Tibial nerve (tissue), 4 donors: ENCODE results near the gene DTNB. TPM values are rescaled to one million over a fixed set of nuclear protein-coding genes. Genes with fewer than 3 reads are reported as not detected.

ENCODE experiments used
- DNase-seq, 2 donors: peaks; one replicate each; pipeline ENCODE4 v3.0.0-alpha.2; 2019; ENCODE audit warnings: low spot score in 2 of 2
- H3K27ac ChIP-seq, 4 donors: fragments of 200-600 bp; sonication (generic) in 3 of 4; one replicate each; pipeline ENCODE4 v1.5.1; 2017 to 2019; ENCODE audit warnings: mild to moderate bottlenecking in 1 of 4
- H3K27me3 ChIP-seq, 2 donors: fragments of 200-600 bp; sonication (generic) in 1 of 2; one replicate each; pipeline versions ENCODE4 v1.5.1 to v1.6.0; 2017 to 2019
- H3K36me3 ChIP-seq, 3 donors: fragments of 200-600 bp; sonication (generic); one replicate each; pipeline ENCODE4 v1.5.1; 2018 to 2019
- H3K4me1 ChIP-seq, 4 donors: fragments of 200-600 bp; sonication (generic) in 3 of 4; one replicate each; pipeline ENCODE4 v1.5.1; 2017 to 2019
- H3K4me3 ChIP-seq, 4 donors: fragments of 200-600 bp; sonication (generic) in 3 of 4; one replicate each; pipeline ENCODE4 v1.5.1; 2017 to 2019; ENCODE audit warnings: mild to moderate bottlenecking in 1 of 4, moderate library complexity in 1 of 4
- H3K9me3 ChIP-seq, 4 donors: fragments of 200-600 bp; sonication (generic) in 3 of 4; one replicate each; pipeline ENCODE4 v1.5.1; 2017 to 2019
- EP300 ChIP-seq, 2 donors: sonication (generic); formaldehyde crosslinking; IDR thresholded peaks; one replicate each; pipeline ENCODE4 v1.6.1; 2017; ENCODE audit warnings: antibody characterized with exemption in 2 of 2, mild to moderate bottlenecking in 1 of 2
- POLR2A ChIP-seq, 2 donors: fragments of 450-650 bp; IDR thresholded peaks; one replicate each; pipeline ENCODE4 v1.6.1; 2017; ENCODE audit warnings: antibody characterized with exemption in 2 of 2, mild to moderate bottlenecking in 2 of 2, moderate library complexity in 2 of 2
- WGBS, 2 donors: methylation state at CpG; one replicate each; pipeline ENCODE4 v1.1.5; 2018; 5-methylcytosine and 5-hydroxymethylcytosine counted together
- total RNA-seq, 4 donors: library from RNA; depleted of rRNA; stranded (reverse); fragments of >200 nt; gene quantifications; one replicate each; pipeline ENCODE4 v1.1.0, GENCODE V29; 2016
- TF ChIP-seq, protein P1 (sequence below), 5 experiments: fragments of 200-600 bp in 3 of 5; fragments of 450-650 bp in 2 of 5; sonication (generic) in 3 of 5; IDR thresholded peaks; one replicate each; pipeline ENCODE4 v1.5.1; 2016 to 2019; ENCODE audit warnings: antibody characterized with exemption in 5 of 5, mild to moderate bottlenecking in 3 of 5, moderate library complexity in 2 of 5

Gene DTNB
- total RNA-seq, 4 donors from 2014 or later = 9.4 to 18.6 (median 13.1) TPM

DNA sequence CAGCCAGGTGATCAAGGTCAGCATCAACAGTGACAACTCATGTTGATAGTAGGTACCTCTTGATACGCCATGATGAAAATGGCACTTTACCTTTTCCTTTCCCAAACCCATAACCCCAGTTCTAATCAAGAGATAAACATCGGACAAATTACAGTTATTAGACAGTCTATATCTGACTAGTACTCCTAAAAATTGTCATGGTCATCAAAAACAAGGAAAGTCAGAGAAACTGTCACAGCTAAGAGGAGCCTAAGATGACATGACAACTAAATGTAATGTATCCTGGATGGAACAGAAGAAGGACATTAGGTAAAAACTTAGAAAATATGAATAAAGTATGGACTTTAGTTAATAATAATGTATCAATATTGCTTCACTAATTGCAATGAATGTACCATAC is 234.6 kb downstream of the DTNB start:
- no peaks in the 10 kb centered on the region for H3K4me1 ChIP-seq
- WGBS, 2 donors = 93 to 98% methylated on average over 2 of the region's 2 CpGs
- TF ChIP-seq, protein P1, sequence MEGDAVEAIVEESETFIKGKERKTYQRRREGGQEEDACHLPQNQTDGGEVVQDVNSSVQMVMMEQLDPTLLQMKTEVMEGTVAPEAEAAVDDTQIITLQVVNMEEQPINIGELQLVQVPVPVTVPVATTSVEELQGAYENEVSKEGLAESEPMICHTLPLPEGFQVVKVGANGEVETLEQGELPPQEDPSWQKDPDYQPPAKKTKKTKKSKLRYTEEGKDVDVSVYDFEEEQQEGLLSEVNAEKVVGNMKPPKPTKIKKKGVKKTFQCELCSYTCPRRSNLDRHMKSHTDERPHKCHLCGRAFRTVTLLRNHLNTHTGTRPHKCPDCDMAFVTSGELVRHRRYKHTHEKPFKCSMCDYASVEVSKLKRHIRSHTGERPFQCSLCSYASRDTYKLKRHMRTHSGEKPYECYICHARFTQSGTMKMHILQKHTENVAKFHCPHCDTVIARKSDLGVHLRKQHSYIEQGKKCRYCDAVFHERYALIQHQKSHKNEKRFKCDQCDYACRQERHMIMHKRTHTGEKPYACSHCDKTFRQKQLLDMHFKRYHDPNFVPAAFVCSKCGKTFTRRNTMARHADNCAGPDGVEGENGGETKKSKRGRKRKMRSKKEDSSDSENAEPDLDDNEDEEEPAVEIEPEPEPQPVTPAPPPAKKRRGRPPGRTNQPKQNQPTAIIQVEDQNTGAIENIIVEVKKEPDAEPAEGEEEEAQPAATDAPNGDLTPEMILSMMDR (IDR thresholded peaks at IDR 0.05) = no peak
- no peak for TF ChIP-seq POLR2A (IDR thresholded peaks at IDR 0.05)
- no peak for TF ChIP-seq EP300 (IDR thresholded peaks at IDR 0.05)

DNA sequence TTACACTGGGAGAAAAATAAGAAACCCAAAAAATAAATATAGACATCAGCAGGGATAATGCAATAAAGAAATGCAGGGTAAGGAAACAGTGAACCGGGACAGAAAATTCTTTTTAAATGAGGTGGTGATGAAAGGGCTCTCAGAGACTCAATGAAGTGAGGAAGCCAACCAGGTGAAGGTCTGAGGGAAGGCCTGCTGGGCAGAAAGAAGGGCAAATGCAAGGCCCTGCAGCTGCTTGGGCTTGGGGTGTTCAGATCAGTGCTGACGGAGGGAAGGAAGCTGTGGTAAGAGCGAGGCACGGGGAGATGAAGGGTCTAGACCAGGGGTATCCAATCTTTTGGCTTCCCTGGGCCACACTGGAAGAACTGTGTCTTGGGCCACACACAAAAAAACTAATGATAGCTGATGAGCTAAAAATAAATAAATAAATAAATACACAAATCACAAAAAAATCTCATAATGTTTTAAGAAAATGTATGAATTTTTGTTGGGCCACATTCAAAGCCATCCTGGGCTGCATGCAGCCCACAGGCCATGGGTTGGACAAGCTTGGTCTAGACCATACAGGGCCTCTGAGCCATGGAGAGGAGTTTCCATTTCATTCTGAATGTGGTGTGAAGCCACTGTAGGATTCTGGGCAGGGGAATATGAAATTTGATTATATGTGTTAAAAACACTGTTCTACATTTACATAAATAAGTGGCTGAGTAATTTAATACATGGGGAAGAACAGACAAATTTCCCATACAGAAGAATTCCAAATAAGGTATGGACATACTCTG is 235.3 kb downstream of the DTNB start:
- TF ChIP-seq EP300 (IDR thresholded peaks at IDR 0.05) (no peak), POLR2A (IDR thresholded peaks at IDR 0.05) (no peak)
- TF ChIP-seq, protein P1 (IDR thresholded peaks at IDR 0.05) = no peak
- Histone ChIP-seq H3K9me3 (no peaks in the 10 kb centered on the region), H3K36me3 (peaks cover 0 to 12% (median 0%) of the 10 kb centered on the region in 3 donors), H3K4me3 (no peak overlapping the region), H3K27me3 (no peaks in the 10 kb centered on the region), H3K4me1 (no peaks in the 10 kb centered on the region), H3K27ac (no peak overlapping the region)
- WGBS, 2 donors = 89 to 90% methylated on average over 4 of the region's 4 CpGs
- DNase-seq = no peak

More for the DNA sequence above, 234.6 kb downstream of the DTNB start:
- no peak overlapping the region for H3K4me3 ChIP-seq
- DNase-seq = no peak
- no peaks in the 10 kb centered on the region for H3K9me3 ChIP-seq
- peaks cover 0 to 11% (median 0%) of the 10 kb centered on the region in 3 donors for H3K36me3 ChIP-seq
- H3K27ac ChIP-seq = no peak overlapping the region
- no peaks in the 10 kb centered on the region for H3K27me3 ChIP-seq

DNA sequence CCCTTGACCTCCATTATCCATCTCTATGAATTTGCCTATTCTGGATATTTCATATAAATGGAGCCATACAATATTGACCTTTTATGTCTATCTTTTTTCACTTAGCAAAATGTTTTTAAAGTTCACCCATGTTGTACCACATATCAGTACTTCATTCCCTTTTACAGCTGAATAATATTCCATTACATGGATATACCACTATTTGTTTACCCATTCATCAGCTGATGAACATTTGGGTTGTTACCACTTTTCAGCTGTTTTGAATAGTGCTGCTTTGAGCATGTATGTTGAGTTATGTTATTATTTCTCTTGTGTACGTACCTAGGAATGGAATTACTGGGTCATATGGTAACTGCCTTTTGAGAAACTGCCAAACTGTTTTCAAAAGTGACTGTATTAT is 238.0 kb downstream of the DTNB start:
- Histone ChIP-seq H3K27me3 (no peaks in the 10 kb centered on the region), H3K4me3 (no peak overlapping the region), H3K9me3 (no peaks in the 10 kb centered on the region), H3K27ac (no peak overlapping the region), H3K4me1 (no peaks in the 10 kb centered on the region), H3K36me3 (peaks cover 0 to 17% (median 0%) of the 10 kb centered on the region in 3 donors)
- DNase-seq = no peak
- 85 to 96% methylated on average over 1 of the region's 1 CpG for WGBS, 2 donors
- TF ChIP-seq EP300 (IDR thresholded peaks at IDR 0.05) (no peak), POLR2A (IDR thresholded peaks at IDR 0.05) (no peak)
- TF ChIP-seq, protein P1 (IDR thresholded peaks at IDR 0.05) = no peak

DNA sequence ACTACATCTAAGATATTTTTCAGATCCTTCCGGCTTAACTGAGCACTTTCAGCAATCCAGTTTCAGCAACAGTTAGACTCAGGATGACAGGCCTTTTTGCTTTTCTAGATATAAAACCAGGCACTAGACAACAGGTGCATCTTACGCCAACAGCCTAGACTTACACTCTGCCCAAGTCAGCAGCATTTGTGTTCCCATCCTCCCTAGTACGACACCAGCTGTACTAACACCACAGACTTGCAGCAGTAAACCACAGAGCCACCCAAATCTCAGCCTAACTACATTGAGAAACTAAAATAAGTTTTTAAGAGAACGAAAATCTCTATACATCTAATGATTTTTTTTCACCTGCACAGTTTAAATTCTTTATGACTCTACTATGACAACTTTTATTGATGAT is 241.8 kb downstream of the DTNB start:
- no peaks in the 10 kb centered on the region for H3K4me1 ChIP-seq
- no peaks in the 10 kb centered on the region for H3K27me3 ChIP-seq
- 87 to 89% methylated on average over 4 of the region's 4 CpGs for WGBS, 2 donors
- H3K36me3 ChIP-seq = peaks cover 0 to 17% (median 0%) of the 10 kb centered on the region in 3 donors
- H3K9me3 ChIP-seq = no peaks in the 10 kb centered on the region
- no peak for DNase-seq
- H3K4me3 ChIP-seq = no peak overlapping the region
- TF ChIP-seq POLR2A (IDR thresholded peaks at IDR 0.05) = no peak
- TF ChIP-seq, protein P1 (IDR thresholded peaks at IDR 0.05) = no peak
- TF ChIP-seq EP300 (IDR thresholded peaks at IDR 0.05) = no peak
- no peak overlapping the region for H3K27ac ChIP-seq

DNA sequence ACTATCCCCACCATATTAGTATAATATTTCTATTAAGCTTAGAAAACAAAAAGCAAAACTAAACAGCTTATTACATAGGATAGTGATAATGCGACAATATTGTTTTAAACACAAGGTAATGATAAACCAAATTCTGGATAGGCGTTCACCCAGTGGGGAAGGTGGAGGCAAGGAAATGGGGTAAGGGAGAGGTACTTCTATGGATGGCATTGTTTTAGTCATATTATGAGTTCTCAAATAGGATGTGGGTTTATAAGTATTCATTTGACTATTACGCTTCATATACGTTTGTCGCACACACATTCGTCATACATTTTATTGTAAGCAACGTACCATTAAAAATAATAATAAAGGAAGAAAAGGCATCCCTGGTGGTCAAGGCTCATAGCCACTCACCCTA is 242.8 kb downstream of the DTNB start:
- Histone ChIP-seq H3K27me3 (no peaks in the 10 kb centered on the region), H3K9me3 (no peaks in the 10 kb centered on the region), H3K36me3 (peaks cover 0 to 10% (median 0%) of the 10 kb centered on the region in 3 donors), H3K4me1 (no peaks in the 10 kb centered on the region), H3K4me3 (no peak overlapping the region), H3K27ac (no peak overlapping the region)
- DNase-seq = no peak
- 95 to 97% methylated on average over 7 of the region's 7 CpGs for WGBS, 2 donors
- TF ChIP-seq EP300 (IDR thresholded peaks at IDR 0.05) (no peak), POLR2A (IDR thresholded peaks at IDR 0.05) (no peak)
- TF ChIP-seq, protein P1 (IDR thresholded peaks at IDR 0.05) = no peak
